Prostate gland (tissue), 2 donors: ENCODE measurements around the gene P3H2.

Experiments
- CTCF ChIP-seq, 4 experiments: fragments of 200-600 bp in 2 of 4; fragments of 450-650 bp in 2 of 4; sonication (generic) in 2 of 4; IDR thresholded peaks; 1 replicate in 3 of 4; 2 replicates in 1 of 4; pipeline ENCODE4 v1.5.1; 2016 to 2019; ENCODE audit warnings: antibody characterized with exemption in 4 of 4, mild to moderate bottlenecking in 2 of 4, moderate library complexity in 2 of 4
- POLR2A ChIP-seq: fragments of 450-650 bp; IDR thresholded peaks from one replicate; pipeline ENCODE4 v1.6.1; 2016; ENCODE audit warnings: antibody characterized with exemption, mild to moderate bottlenecking
- POLR2AphosphoS5 ChIP-seq: sonication (generic); formaldehyde crosslinking; IDR thresholded peaks from one replicate; pipeline ENCODE4 v1.6.1; 2017; ENCODE audit warnings: antibody characterized with exemption

GRCh38 chr3:190044974-190045373 lies 75.7 kb downstream of the P3H2 start:
- TF ChIP-seq CTCF (IDR thresholded peaks at IDR 0.05) (no peak), POLR2AphosphoS5 (peak; percentile 51), POLR2A (no peak)
